HG02759 (cell line): ENCODE measurements around the gene MVK.

Experiments used
- ATAC-seq: cut with Tn5 transposase; IDR thresholded peaks from one replicate; pipeline ENCODE4 v1.9.1; 2021; ENCODE audit warnings: mild to moderate bottlenecking, moderate library complexity; ENCODE audit not compliant: unreplicated experiment

MVK gene

GRCh38 chr12:109563291-109564284 lies 10.0 kb upstream of the MVK start:
- ATAC-seq, result no peak

GRCh38 chr12:109566424-109566823 lies 7.2 kb upstream of the MVK start:
- ATAC-seq, result no peak

- ATAC-seq, result no peak
Observed at GRCh38 chr12:109567296-109567695, 6.3 kb upstream of the MVK start.

GRCh38 chr12:109567967-109568366 lies 5.6 kb upstream of the MVK start:
- no peak for ATAC-seq

- no peak for ATAC-seq
Observed at GRCh38 chr12:109568486-109568885, 5.1 kb upstream of the MVK start.

GRCh38 chr12:109571773-109572505 lies 1.7 kb upstream of the MVK start:
- ATAC-seq, result no peak

- ATAC-seq, result no peak
Observed at GRCh38 chr12:109572506-109572845, 1.1 kb upstream of the MVK start.

GRCh38 chr12:109573914-109574244 lies 285 bp downstream of the MVK start:
- ATAC-seq, result no peak

GRCh38 chr12:109575683-109576082 lies 2.1 kb downstream of the MVK start:
- ATAC-seq, result no peak

GRCh38 chr12:109577311-109577710 lies 3.7 kb downstream of the MVK start:
- ATAC-seq, result no peak

- no peak for ATAC-seq
Observed at GRCh38 chr12:109578330-109578927, 4.8 kb downstream of the MVK start.

GRCh38 chr12:109579639-109580038 lies 6.0 kb downstream of the MVK start:
- no peak for ATAC-seq

- ATAC-seq, result no peak
Observed at GRCh38 chr12:109580272-109580671, 6.7 kb downstream of the MVK start.

- ATAC-seq, result no peak
Observed at GRCh38 chr12:109580684-109581333, 7.2 kb downstream of the MVK start.

GRCh38 chr12:109581334-109581691 lies 7.7 kb downstream of the MVK start:
- no peak for ATAC-seq

- no peak for ATAC-seq
Observed at GRCh38 chr12:109581856-109582255, 8.3 kb downstream of the MVK start.

GRCh38 chr12:109582636-109583035 lies 9.0 kb downstream of the MVK start:
- ATAC-seq, result no peak

- ATAC-seq, result no peak
Observed at GRCh38 chr12:109583733-109584132, 10.1 kb downstream of the MVK start.

- no peak for ATAC-seq
Observed at GRCh38 chr12:109586385-109587296, 13.0 kb downstream of the MVK start.

- ATAC-seq, result no peak
Observed at GRCh38 chr12:109587921-109588320, 14.3 kb downstream of the MVK start.
